Measurements from ENCODE around the gene CCDC9. TPM values are rescaled to one million over a fixed set of nuclear protein-coding genes. Genes with fewer than 3 reads are reported as not detected.
A peak's percentile ranks its signal among the peaks of the same experiment; 100 is the strongest.

CCDC9 gene
- total RNA-seq, 4 donors from 2014 or later, result 12.1 to 104 (median 35.8) TPM

- no peaks in the 10 kb centered on the region for H3K27me3 ChIP-seq
- peaks cover 0 to 68% (median 0%) of the 10 kb centered on the region in 3 donors for H3K36me3 ChIP-seq
- peaks cover 0 to 7% (median 0%) of the 10 kb centered on the region in 4 donors for H3K4me1 ChIP-seq
- H3K4me3 ChIP-seq, result no peak overlapping the region
- H3K27ac ChIP-seq, result no peak overlapping the region
- TF ChIP-seq POLR2A (IDR thresholded peaks at IDR 0.05), result no peak
- TF ChIP-seq CTCF (IDR thresholded peaks at IDR 0.05), result no peak
- no peak for DNase-seq
- no peaks in the 10 kb centered on the region for H3K9me3 ChIP-seq
Observed at GRCh38 chr19:47268028-47268427, 11.7 kb downstream of the CCDC9 start.

- H3K27ac ChIP-seq, result no peak overlapping the region
- TF ChIP-seq CTCF (IDR thresholded peaks at IDR 0.05), result no peak
- TF ChIP-seq POLR2A (IDR thresholded peaks at IDR 0.05), result no peak
- H3K4me1 ChIP-seq, result peaks cover 0 to 7% (median 0%) of the 10 kb centered on the region in 4 donors
- DNase-seq, result no peak
- H3K4me3 ChIP-seq, result no peak overlapping the region
- H3K27me3 ChIP-seq, result no peaks in the 10 kb centered on the region
- peaks cover 0 to 55% (median 0%) of the 10 kb centered on the region in 3 donors for H3K36me3 ChIP-seq
- no peaks in the 10 kb centered on the region for H3K9me3 ChIP-seq
Observed at GRCh38 chr19:47269596-47269995, 13.3 kb downstream of the CCDC9 start.

GRCh38 chr19:47270408-47270807 is 14.1 kb downstream of the CCDC9 start:
- no peak for DNase-seq
- Histone ChIP-seq H3K4me1 (peaks cover 0 to 13% (median 4%) of the 10 kb centered on the region in 4 donors), H3K27ac (no peak overlapping the region), H3K9me3 (no peaks in the 10 kb centered on the region), H3K4me3 (no peak overlapping the region), H3K36me3 (peaks cover 0 to 47% (median 0%) of the 10 kb centered on the region in 3 donors), H3K27me3 (no peaks in the 10 kb centered on the region)
- no peak for TF ChIP-seq CTCF (IDR thresholded peaks at IDR 0.05)
- no peak for TF ChIP-seq POLR2A (IDR thresholded peaks at IDR 0.05)

GRCh38 chr19:47271949-47272348 is 15.6 kb downstream of the CCDC9 start:
- Histone ChIP-seq H3K4me3 (no peak overlapping the region), H3K36me3 (peaks cover 0 to 33% (median 0%) of the 10 kb centered on the region in 3 donors), H3K27ac (no peak overlapping the region), H3K9me3 (no peaks in the 10 kb centered on the region), H3K27me3 (no peaks in the 10 kb centered on the region), H3K4me1 (peaks cover 0 to 24% (median 7%) of the 10 kb centered on the region in 4 donors)
- TF ChIP-seq POLR2A (IDR thresholded peaks at IDR 0.05), result no peak
- no peak for TF ChIP-seq CTCF (IDR thresholded peaks at IDR 0.05)
- DNase-seq, result no peak

- no peaks in the 10 kb centered on the region for H3K27me3 ChIP-seq
- TF ChIP-seq CTCF (IDR thresholded peaks at IDR 0.05) (no peak), POLR2A (IDR thresholded peaks at IDR 0.05) (no peak)
- peak overlapping the region; percentile 95 to 99 (median 98) for H3K27ac ChIP-seq
- peak overlapping the region; percentile 72 to 82 (median 77) for H3K4me3 ChIP-seq
- peaks cover 0 to 26% (median 0%) of the 10 kb centered on the region in 3 donors for H3K36me3 ChIP-seq
- no peaks in the 10 kb centered on the region for H3K9me3 ChIP-seq
- peak in 2 of 3 donors; percentile 39 to 71 for DNase-seq
- H3K4me1 ChIP-seq, result peaks cover 0 to 24% (median 7%) of the 10 kb centered on the region in 4 donors
Observed at GRCh38 chr19:47272448-47273312, 16.4 kb downstream of the CCDC9 start.

Data from Peyer's patch (tissue), 4 donors.